ENCODE data around the gene MTHFD1. TPM values are rescaled to one million over a fixed set of nuclear protein-coding genes. Genes with fewer than 3 reads are reported as not detected.

Gene MTHFD1
- total RNA-seq, 2 donors from 2014 or later, result 30.5 to 42.8 TPM

GRCh38 chr14:64419003-64419402 lies 30.9 kb downstream of the MTHFD1 start:
- H3K36me3 ChIP-seq, result peaks cover 60% of the 10 kb centered on the region
- no peaks in the 10 kb centered on the region for H3K9me3 ChIP-seq
- H3K27me3 ChIP-seq, result no peaks in the 10 kb centered on the region
- no peak overlapping the region for H3K4me3 ChIP-seq
- H3K27ac ChIP-seq, result no peak overlapping the region
- no peaks in the 10 kb centered on the region for H3K4me1 ChIP-seq
- TF ChIP-seq, protein P1, sequence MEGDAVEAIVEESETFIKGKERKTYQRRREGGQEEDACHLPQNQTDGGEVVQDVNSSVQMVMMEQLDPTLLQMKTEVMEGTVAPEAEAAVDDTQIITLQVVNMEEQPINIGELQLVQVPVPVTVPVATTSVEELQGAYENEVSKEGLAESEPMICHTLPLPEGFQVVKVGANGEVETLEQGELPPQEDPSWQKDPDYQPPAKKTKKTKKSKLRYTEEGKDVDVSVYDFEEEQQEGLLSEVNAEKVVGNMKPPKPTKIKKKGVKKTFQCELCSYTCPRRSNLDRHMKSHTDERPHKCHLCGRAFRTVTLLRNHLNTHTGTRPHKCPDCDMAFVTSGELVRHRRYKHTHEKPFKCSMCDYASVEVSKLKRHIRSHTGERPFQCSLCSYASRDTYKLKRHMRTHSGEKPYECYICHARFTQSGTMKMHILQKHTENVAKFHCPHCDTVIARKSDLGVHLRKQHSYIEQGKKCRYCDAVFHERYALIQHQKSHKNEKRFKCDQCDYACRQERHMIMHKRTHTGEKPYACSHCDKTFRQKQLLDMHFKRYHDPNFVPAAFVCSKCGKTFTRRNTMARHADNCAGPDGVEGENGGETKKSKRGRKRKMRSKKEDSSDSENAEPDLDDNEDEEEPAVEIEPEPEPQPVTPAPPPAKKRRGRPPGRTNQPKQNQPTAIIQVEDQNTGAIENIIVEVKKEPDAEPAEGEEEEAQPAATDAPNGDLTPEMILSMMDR (IDR thresholded peaks at IDR 0.05), result no peak
- no peak for DNase-seq (ENCODE audit: low spot score)

DNA sequence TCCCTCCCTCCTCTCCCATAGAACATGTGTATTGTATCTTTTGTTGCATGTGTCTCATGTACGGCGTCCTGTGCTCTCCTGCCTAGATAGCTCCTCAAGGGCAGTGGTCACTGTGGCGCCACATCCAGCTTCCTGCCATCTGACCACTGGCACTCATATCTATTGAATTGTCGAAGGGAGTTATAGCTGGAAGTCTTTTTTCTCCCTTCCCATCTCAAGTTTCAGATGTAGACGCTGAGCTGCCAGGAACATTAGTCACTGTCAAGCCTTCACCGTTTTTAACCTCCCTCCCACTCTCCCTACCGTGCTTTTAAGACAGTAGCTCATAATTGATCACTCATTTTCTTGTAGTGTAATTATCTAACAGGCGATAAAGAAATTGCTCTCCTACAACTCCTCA lies 33.0 kb downstream of the MTHFD1 start:
- Histone ChIP-seq H3K4me3 (no peak overlapping the region), H3K9me3 (no peaks in the 10 kb centered on the region), H3K4me1 (no peaks in the 10 kb centered on the region), H3K27ac (no peak overlapping the region), H3K27me3 (no peaks in the 10 kb centered on the region), H3K36me3 (peaks cover 58% of the 10 kb centered on the region)
- no peak for DNase-seq (ENCODE audit: low spot score)
- TF ChIP-seq, protein P1 (IDR thresholded peaks at IDR 0.05), result no peak

GRCh38 chr14:64422005-64422404 lies 33.9 kb downstream of the MTHFD1 start:
- Histone ChIP-seq H3K27ac (no peak overlapping the region), H3K36me3 (peaks cover 58% of the 10 kb centered on the region), H3K4me3 (no peak overlapping the region), H3K27me3 (no peaks in the 10 kb centered on the region), H3K4me1 (no peaks in the 10 kb centered on the region), H3K9me3 (no peaks in the 10 kb centered on the region)
- TF ChIP-seq, protein P1 (IDR thresholded peaks at IDR 0.05), result no peak
- no peak for DNase-seq (ENCODE audit: low spot score)

DNA sequence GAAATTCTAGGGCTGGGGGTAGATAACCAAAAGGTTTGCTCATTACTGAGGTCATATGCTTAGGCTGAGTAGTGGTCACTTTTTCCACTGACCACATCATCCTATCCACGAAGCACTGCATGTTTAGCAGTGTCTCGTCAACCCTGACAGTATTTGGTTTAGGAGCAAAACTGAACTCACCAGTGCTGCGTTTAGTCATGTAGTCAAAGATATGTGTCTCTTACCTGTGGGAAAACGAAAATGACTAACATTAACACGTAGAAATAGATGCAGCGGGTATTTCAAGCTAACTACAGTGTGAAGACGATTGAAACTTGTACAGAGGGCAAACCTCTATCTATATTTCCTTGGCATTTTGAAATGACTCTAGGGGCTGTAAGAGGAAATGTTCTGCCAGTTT lies 34.6 kb downstream of the MTHFD1 start:
- Histone ChIP-seq H3K36me3 (peaks cover 59% of the 10 kb centered on the region), H3K9me3 (no peaks in the 10 kb centered on the region), H3K27me3 (no peaks in the 10 kb centered on the region), H3K4me1 (no peaks in the 10 kb centered on the region), H3K27ac (no peak overlapping the region), H3K4me3 (no peak overlapping the region)
- DNase-seq (ENCODE audit: low spot score), result no peak
- TF ChIP-seq, protein P1 (IDR thresholded peaks at IDR 0.05), result no peak

DNA sequence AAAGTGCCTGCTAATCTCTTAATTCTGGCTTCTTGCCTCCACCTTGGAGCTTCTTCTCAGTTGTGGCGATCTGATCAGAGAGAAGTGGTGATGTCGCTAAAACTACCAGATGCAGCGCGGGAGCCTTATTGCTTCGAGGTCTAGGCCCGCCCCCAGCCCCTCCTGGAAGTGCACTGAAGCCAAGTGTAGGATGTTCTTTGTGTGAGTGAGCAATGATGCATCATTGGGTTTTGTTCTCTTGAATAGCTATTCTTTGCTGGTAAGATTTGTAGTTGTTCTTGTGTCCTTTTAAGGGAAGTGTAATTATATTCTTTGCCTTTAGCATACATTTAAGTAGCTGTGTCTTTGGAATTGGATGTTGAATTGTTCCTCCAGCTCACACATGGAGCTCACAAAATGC lies 35.8 kb downstream of the MTHFD1 start:
- Histone ChIP-seq H3K27ac (no peak overlapping the region), H3K36me3 (peaks cover 49% of the 10 kb centered on the region), H3K27me3 (no peaks in the 10 kb centered on the region), H3K9me3 (no peaks in the 10 kb centered on the region), H3K4me3 (no peak overlapping the region), H3K4me1 (no peaks in the 10 kb centered on the region)
- TF ChIP-seq, protein P1 (IDR thresholded peaks at IDR 0.05), result no peak
- no peak for DNase-seq (ENCODE audit: low spot score)

DNA sequence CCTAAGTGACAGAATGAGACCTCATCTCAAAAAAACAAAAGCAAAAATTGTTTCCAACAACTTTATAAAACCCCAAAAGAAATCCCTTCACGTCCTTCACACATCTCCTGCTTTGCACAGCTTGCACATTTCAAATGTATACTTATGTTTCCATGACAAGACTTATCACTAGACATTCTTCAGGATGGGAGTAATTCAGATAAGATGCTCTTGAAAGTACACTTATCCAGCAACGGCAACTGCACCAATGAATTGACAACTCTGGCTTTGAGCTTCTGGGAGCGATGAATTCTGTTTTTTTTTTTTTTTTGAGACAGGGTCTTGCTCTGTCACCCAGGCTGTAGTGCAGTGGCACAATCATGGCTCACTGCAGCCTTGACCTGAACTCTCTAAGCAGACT lies 46.4 kb downstream of the MTHFD1 start:
- TF ChIP-seq, protein P1 (IDR thresholded peaks at IDR 0.05), result no peak
- peaks cover 41% of the 10 kb centered on the region for H3K36me3 ChIP-seq

More for the DNA sequence above, 46.4 kb downstream of the MTHFD1 start:
- DNase-seq (ENCODE audit: low spot score), result no peak
- no peaks in the 10 kb centered on the region for H3K27me3 ChIP-seq
- H3K9me3 ChIP-seq, result no peaks in the 10 kb centered on the region
- H3K27ac ChIP-seq, result no peak overlapping the region
- H3K4me3 ChIP-seq, result no peak overlapping the region
- no peaks in the 10 kb centered on the region for H3K4me1 ChIP-seq
